IMR-90 (cell line): Measurements from ENCODE around the gene HSPG2. TPM values are rescaled to one million over a fixed set of nuclear protein-coding genes. Genes with fewer than 3 reads are reported as not detected.

Source experiments
- ATAC-seq: fragments of 200-7000 bp; cut with Tn5 transposase; 2 replicates; pipeline ENCODE4 v1.9.1; 2020; ENCODE audit warnings: low read depth, mild to moderate bottlenecking, moderate library complexity
- BruUV-seq: library from RNA; stranded (reverse); fragments of 400-500 nt; replicated peaks from 2 replicates; lab custom pipeline; 2021; lab: Mats Ljungman, UMichigan
- CTCF ChIA-PET: fragments of 300-600 bp; formaldehyde crosslinking; extraction: SDS; loops from one replicate; lab custom pipeline; 2021; ENCODE audit warnings: antibody characterized with exemption; lab: Yijun Ruan, JAX
- POLR2A ChIA-PET: fragments of 300-600 bp; sonication (Branson Sonifier 250); formaldehyde crosslinking; loops from one replicate; lab custom pipeline; 2022; ENCODE audit warnings: antibody characterized with exemption; ENCODE audit not compliant: unreplicated experiment; lab: Charles Lee
- DNase-seq: peaks from one replicate; pipeline ENCODE4 v3.0.0; 2013
- H2AFZ ChIP-seq: replicated peaks from 2 replicates; pipeline ENCODE3; 2013; ENCODE audit warnings: low read length, mild to moderate bottlenecking; ENCODE audit not compliant: poor library complexity
- H2AK5ac ChIP-seq: 2 replicates; pipeline ENCODE4 v1.6.1; 2013; ENCODE audit warnings: low read depth, low read length, inconsistent platforms
- H2AK9ac ChIP-seq: replicated peaks from 2 replicates; pipeline ENCODE3; 2013; ENCODE audit warnings: mild to moderate bottlenecking, low read depth, low read length, moderate library complexity; ENCODE audit not compliant: poor library complexity
- H2BK120ac ChIP-seq: 2 replicates; pipeline ENCODE4 v1.6.1; 2013; ENCODE audit warnings: low read depth, low read length, inconsistent platforms
- H2BK15ac ChIP-seq: 3 replicates; pipeline ENCODE4 v1.6.1; 2013; ENCODE audit warnings: low read depth, low read length, inconsistent platforms
- H2BK20ac ChIP-seq: 2 replicates; pipeline ENCODE4 v1.6.1; 2013; ENCODE audit warnings: low read depth, mild to moderate bottlenecking, inconsistent platforms, low read length, moderate library complexity
- H2BK5ac ChIP-seq: 2 replicates; pipeline ENCODE4 v1.6.1; 2013; ENCODE audit warnings: mild to moderate bottlenecking, low read depth, low read length, inconsistent platforms; ENCODE audit not compliant: poor library complexity, severe bottlenecking
- H3K14ac ChIP-seq: replicated peaks from 2 replicates; pipeline ENCODE4 v1.6.1; 2013; ENCODE audit warnings: low read depth, low read length, inconsistent platforms
- H3K18ac ChIP-seq: 2 replicates; pipeline ENCODE4 v1.6.1; 2013; ENCODE audit warnings: low read depth, low read length, control low read depth
- H3K23ac ChIP-seq: 2 replicates; pipeline ENCODE4 v1.6.1; 2013; ENCODE audit warnings: low read depth, low read length, inconsistent platforms
- H3K27ac ChIP-seq: 2 replicates; pipeline ENCODE4 v1.5.1; 2013; ENCODE audit warnings: mild to moderate bottlenecking, control low read depth, low read length; ENCODE audit not compliant: insufficient read depth
- H3K27me3 ChIP-seq: 2 replicates; pipeline ENCODE4 v1.6.1; 2013; ENCODE audit warnings: low read length; ENCODE audit not compliant: control insufficient read depth, insufficient read depth
- H3K36me3 ChIP-seq: 2 replicates; pipeline ENCODE4 v1.6.1; 2013; ENCODE audit warnings: low read length, mixed read lengths; ENCODE audit not compliant: control insufficient read depth, insufficient read depth
- H3K4ac ChIP-seq: 2 replicates; pipeline ENCODE4 v1.6.1; 2013; ENCODE audit warnings: low read depth, low read length, inconsistent platforms
- H3K4me1 ChIP-seq: 2 replicates; pipeline ENCODE4 v1.6.1; 2013; ENCODE audit warnings: low read length, mixed read lengths; ENCODE audit not compliant: control insufficient read depth, insufficient read depth
- H3K4me2 ChIP-seq: 2 replicates; pipeline ENCODE4 v1.6.1; 2013; ENCODE audit warnings: low read depth, mild to moderate bottlenecking, control low read depth, low read length, moderate library complexity
- H3K4me3 ChIP-seq: 2 replicates; pipeline ENCODE4 v1.5.1; 2013; ENCODE audit warnings: low read depth, mild to moderate bottlenecking, control low read depth, low read length, moderate library complexity; ENCODE audit not compliant: insufficient read depth
- H3K56ac ChIP-seq: 2 replicates; pipeline ENCODE4 v1.6.1; 2013; ENCODE audit warnings: low read length, inconsistent platforms; ENCODE audit not compliant: insufficient read depth; ENCODE audit errors: extremely low read depth
- H3K79me1 ChIP-seq, 2 experiments: 2 replicates each; pipeline ENCODE4 v1.6.1; 2013; ENCODE audit warnings: low read length in 2 of 2, inconsistent platforms in 1 of 2, low read depth in 1 of 2
- H3K9ac ChIP-seq: 2 replicates; pipeline ENCODE4 v1.6.1; 2013; ENCODE audit warnings: low read depth, low read length, control low read depth
- H3K9me1 ChIP-seq: 2 replicates; pipeline ENCODE4 v1.6.1; 2013; ENCODE audit warnings: low read length, inconsistent platforms; ENCODE audit not compliant: insufficient read depth
- H3K9me3 ChIP-seq: 2 replicates; pipeline ENCODE4 v1.6.1; 2013; ENCODE audit warnings: low read length; ENCODE audit not compliant: control insufficient read depth, insufficient read depth
- H4K20me1 ChIP-seq: 2 replicates; pipeline ENCODE4 v1.6.1; 2013; ENCODE audit warnings: low read length, inconsistent platforms; ENCODE audit not compliant: insufficient read depth
- H4K5ac ChIP-seq: 2 replicates; pipeline ENCODE4 v1.6.1; 2013; ENCODE audit warnings: mild to moderate bottlenecking, low read depth, low read length, control low read depth
- H4K8ac ChIP-seq, 2 experiments: 2 replicates each; pipeline ENCODE4 v1.6.1; 2013; ENCODE audit warnings: low read depth in 2 of 2, low read length in 2 of 2, control low read depth in 1 of 2, inconsistent platforms in 1 of 2
- H4K91ac ChIP-seq: 2 replicates; pipeline ENCODE4 v1.6.1; 2013; ENCODE audit warnings: low read depth, low read length, inconsistent platforms; ENCODE audit not compliant: insufficient read depth
- BHLHE40 ChIP-seq: fragments of 150-350 bp; IDR thresholded peaks from 2 replicates; pipeline ENCODE4 v1.6.1; 2016; ENCODE audit warnings: mild to moderate bottlenecking, low read depth, low read length
- CHD1 ChIP-seq: IDR thresholded peaks from 2 replicates; pipeline ENCODE4 v1.6.1; 2012; ENCODE audit warnings: low read depth, low read length, improper control_type of control experiment
- RCOR1 ChIP-seq: IDR thresholded peaks from 2 replicates; pipeline ENCODE4 v1.6.1; 2012; ENCODE audit warnings: mild to moderate bottlenecking, low read length, improper control_type of control experiment; ENCODE audit not compliant: insufficient replicate concordance
- USF2 ChIP-seq: fragments of 150-350 bp; IDR thresholded peaks from 2 replicates; pipeline ENCODE4 v1.6.1; 2017; ENCODE audit warnings: mild to moderate bottlenecking, antibody characterized with exemption, low read length, low read depth
- WGBS, 2 experiments: methylation state at CpG; one replicate each; pipeline versions ENCODE4 v1.1.5 to v1.1.7; 2013; ENCODE audit warnings: missing lambda C conversion rate in 2 of 2; ENCODE audit not compliant: insufficient read length in 1 of 2; ENCODE audit errors: extremely low coverage in 2 of 2; 5-methylcytosine and 5-hydroxymethylcytosine counted together
- dilution Hi-C: fragments of 300-500 bp; cut with HindIII; formaldehyde crosslinking; loops from one replicate; pipeline ENCODE4 v1.14.3; 2018; ENCODE audit warnings: low sequenced_read_pairs; ENCODE audit not compliant: unreplicated experiment
- in situ Hi-C: fragments of 300-500 bp; cut with MboI; formaldehyde crosslinking; loops from 3 replicates; pipeline ENCODE4 v1.14.3; 2019; ENCODE audit warnings: low sequenced_read_pairs, inconsistent platforms, mixed read lengths
- intact Hi-C: fragments of 100-400 bp; cut with micrococcal nuclease; formaldehyde crosslinking; loops from 2 replicates; pipeline ENCODE4 v1.10.0; 2022
- polyA plus RNA-seq, 3 experiments: library from polyadenylated mRNA; depleted of rRNA; stranded (reverse); fragments of >200 nt; gene quantifications; 2 replicates each; pipeline ENCODE4 v1.2.3, GENCODE V29; 2012; ENCODE audit warnings: low replicate concordance in 1 of 3
- total RNA-seq: library from RNA; depleted of rRNA; stranded (reverse); fragments of >200 nt; gene quantifications from 2 replicates; pipeline ENCODE4 v1.2.3, GENCODE V29; 2012
- TF ChIP-seq, protein P1 (sequence below): conservative IDR thresholded peaks from 2 replicates; pipeline ENCODE4 v1.5.1; 2012; ENCODE audit warnings: mild to moderate bottlenecking, low read depth, low read length, improper control_type of control experiment

HSPG2 gene
- total and polyA plus RNA-seq, 2 of the 4 experiments (the other 2 are of a cell fraction) = 15.8 to 94.0 TPM

- Histone ChIP-seq H3K4ac (no peak overlapping the region), H3K14ac (no peak overlapping the region), H2AK9ac (no peak overlapping the region), H2BK120ac (no peak overlapping the region), H4K91ac (no peak overlapping the region), H3K18ac (no peak overlapping the region), H3K4me3 (no peak overlapping the region), H2BK15ac (no peak overlapping the region), H2BK5ac (no peak overlapping the region), H3K4me1 (peaks cover 4% of the 10 kb centered on the region; the same call in 1 of the 2 replicates), H3K79me1 (no peaks in the 10 kb centered on the region), H3K9me1 (no peaks in the 10 kb centered on the region), H2AK5ac (no peak overlapping the region), H3K56ac (no peak overlapping the region), H3K23ac (no peak overlapping the region), H3K27ac (no peak overlapping the region), H4K20me1 (no peaks in the 10 kb centered on the region), H3K9me3 (no peaks in the 10 kb centered on the region), H2AFZ (no peak overlapping the region), H3K4me2 (no peak overlapping the region), H3K36me3 (no peaks in the 10 kb centered on the region), H3K9ac (no peak overlapping the region), H2BK20ac (no peak overlapping the region), H4K8ac (no peak overlapping the region), H4K5ac (no peak overlapping the region), H3K27me3 (peaks cover 5% of the 10 kb centered on the region)
- whole genome bisulfite sequencing, 2 experiments = 93% methylated on average over 6 of the region's 7 CpGs; no CpG with 5 or more reads in 1 of the 2 experiments
- ChIA-PET CTCF (no interaction called here), POLR2A (no interaction called here)
- intact Hi-C loops = no loop called here
- dilution Hi-C loops = no loop called here
- DNase-seq (no peak), ATAC-seq (no peak)
- in situ Hi-C loops = loop anchor here (25.0 kb wide), 1 partner anchor 238 kb away; no protein-coding TSS in a partner anchor
- BruUV-seq = no TSS peak
- TF ChIP-seq RCOR1 = no peak
- no peak for TF ChIP-seq BHLHE40
- TF ChIP-seq USF2 = no peak
- TF ChIP-seq CHD1 = no peak
- TF ChIP-seq, protein P1, sequence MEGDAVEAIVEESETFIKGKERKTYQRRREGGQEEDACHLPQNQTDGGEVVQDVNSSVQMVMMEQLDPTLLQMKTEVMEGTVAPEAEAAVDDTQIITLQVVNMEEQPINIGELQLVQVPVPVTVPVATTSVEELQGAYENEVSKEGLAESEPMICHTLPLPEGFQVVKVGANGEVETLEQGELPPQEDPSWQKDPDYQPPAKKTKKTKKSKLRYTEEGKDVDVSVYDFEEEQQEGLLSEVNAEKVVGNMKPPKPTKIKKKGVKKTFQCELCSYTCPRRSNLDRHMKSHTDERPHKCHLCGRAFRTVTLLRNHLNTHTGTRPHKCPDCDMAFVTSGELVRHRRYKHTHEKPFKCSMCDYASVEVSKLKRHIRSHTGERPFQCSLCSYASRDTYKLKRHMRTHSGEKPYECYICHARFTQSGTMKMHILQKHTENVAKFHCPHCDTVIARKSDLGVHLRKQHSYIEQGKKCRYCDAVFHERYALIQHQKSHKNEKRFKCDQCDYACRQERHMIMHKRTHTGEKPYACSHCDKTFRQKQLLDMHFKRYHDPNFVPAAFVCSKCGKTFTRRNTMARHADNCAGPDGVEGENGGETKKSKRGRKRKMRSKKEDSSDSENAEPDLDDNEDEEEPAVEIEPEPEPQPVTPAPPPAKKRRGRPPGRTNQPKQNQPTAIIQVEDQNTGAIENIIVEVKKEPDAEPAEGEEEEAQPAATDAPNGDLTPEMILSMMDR = no peak
These were observed 13.6 kb upstream of the HSPG2 start for GRCh38 chr1:21950734-21951133.
